Panc1 (cell line): ENCODE results near the gene EFL1. TPM values are rescaled to one million over a fixed set of nuclear protein-coding genes. Genes with fewer than 3 reads are reported as not detected.
"Not testable (repeated sequence)": the region's sequence is repeated elsewhere in the genome, so short reads cannot be mapped to it uniquely, and the experiment has no call there.

Source experiments
- ATAC-seq: fragments of 200-7000 bp; cut with Tn5 transposase; 2 replicates; pipeline ENCODE4 v1.9.1; 2020; ENCODE audit warnings: mild to moderate bottlenecking, moderate library complexity
- BruUV-seq: library from RNA; stranded (reverse); fragments of 400-500 nt; replicated peaks from 2 replicates; lab custom pipeline; 2021; lab: Mats Ljungman, UMichigan
- CTCF ChIA-PET: fragments of 300-600 bp; sonication (Branson Sonifier 250); formaldehyde crosslinking; loops from one replicate; lab custom pipeline; 2022; ENCODE audit warnings: antibody characterized with exemption; lab: Charles Lee
- POLR2A ChIA-PET: fragments of 300-600 bp; sonication (Branson Sonifier 250); formaldehyde crosslinking; loops from one replicate; lab custom pipeline; 2022; ENCODE audit warnings: antibody characterized with exemption; lab: Charles Lee
- DNase-seq: peaks from one replicate; pipeline ENCODE4 v3.0.0-alpha.2; 2010; ENCODE audit warnings: low read depth, low spot score
- H3K27ac ChIP-seq: 2 replicates; pipeline ENCODE4 v1.5.1; 2011; ENCODE audit warnings: mild to moderate bottlenecking, low read length, inconsistent platforms
- H3K27me3 ChIP-seq: fragments of 200-500 bp; sonication (Bioruptor generic); 2 replicates; pipeline ENCODE4 v1.6.0; 2014; ENCODE audit warnings: low read length, inconsistent platforms; ENCODE audit not compliant: control insufficient read depth, insufficient read depth
- H3K36me3 ChIP-seq: fragments of 200-500 bp; sonication (Bioruptor generic); 2 replicates; pipeline ENCODE4 v1.5.1; 2014; ENCODE audit warnings: inconsistent platforms, mild to moderate bottlenecking, low read length, moderate library complexity; ENCODE audit not compliant: control insufficient read depth, insufficient read depth
- H3K4me1 ChIP-seq: 2 replicates; pipeline ENCODE4 v1.5.1; 2011; ENCODE audit warnings: inconsistent platforms, mild to moderate bottlenecking, low read length, moderate library complexity; ENCODE audit not compliant: control insufficient read depth, insufficient read depth
- H3K4me3 ChIP-seq, 2 experiments: 2 replicates each; pipeline ENCODE4 v1.5.1; 2011 to 2012; ENCODE audit warnings: low read depth in 2 of 2, low read length in 2 of 2, mild to moderate bottlenecking in 2 of 2, inconsistent platforms in 1 of 2, moderate library complexity in 1 of 2
- H3K9me3 ChIP-seq: fragments of 200-500 bp; sonication (Bioruptor generic); 2 replicates; pipeline ENCODE4 v1.5.1; 2014; ENCODE audit warnings: low read depth, mild to moderate bottlenecking, inconsistent platforms, low read length, moderate library complexity; ENCODE audit not compliant: control insufficient read depth, insufficient read depth
- CTCF ChIP-seq: fragments of 450-650 bp; IDR thresholded peaks from 2 replicates; pipeline ENCODE4 v1.5.1; 2017; ENCODE audit warnings: mild to moderate bottlenecking
- REST ChIP-seq, 2 experiments: IDR thresholded peaks; 2 replicates each; pipeline ENCODE4 v1.6.1; 2011 to 2012; ENCODE audit warnings: low read depth in 2 of 2, control low read depth in 1 of 2, low read length in 1 of 2, mild to moderate bottlenecking in 1 of 2, moderate library complexity in 1 of 2; ENCODE audit not compliant: insufficient read depth in 1 of 2
- TCF7L2 ChIP-seq: IDR thresholded peaks from 2 replicates; pipeline ENCODE4 v1.6.1; 2011; ENCODE audit warnings: mild to moderate bottlenecking, low read depth, low read length, inconsistent platforms
- in situ Hi-C: cut with HindIII; loops from 2 replicates; pipeline ENCODE4 v1.10.0; 2016; ENCODE audit warnings: low sequenced_read_pairs, low pct_unique_long_range_greater_than_20kb
- intact Hi-C: fragments of 100-400 bp; cut with micrococcal nuclease; formaldehyde crosslinking; loops from one replicate; pipeline ENCODE4 v1.10.0; 2022; ENCODE audit not compliant: unreplicated experiment
- total RNA-seq: library from RNA; stranded (reverse); gene quantifications from one replicate; pipeline ENCODE4 v1.2.1, GENCODE V29; 2021; ENCODE audit not compliant: unreplicated experiment

Gene EFL1
- total RNA-seq, 1 experiment from 2014 or later, result 20.2 TPM

- H3K27me3 ChIP-seq, H3K4me1 ChIP-seq, intact Hi-C loops, in situ Hi-C loops, H3K9me3 ChIP-seq, POLR2A ChIA-PET, DNase-seq, H3K36me3 ChIP-seq, CTCF ChIA-PET, H3K27ac ChIP-seq, BruUV-seq, H3K4me3 ChIP-seq: not testable (repeated sequence)
- ATAC-seq, result peak; percentile 83; the same call in 1 of the 2 replicates
- peak; percentile 97 for TF ChIP-seq TCF7L2
These were observed 52.4 kb downstream of the EFL1 start for GRCh38 chr15:82210066-82210597.

GRCh38 chr15:82204575-82204974 lies 58.0 kb downstream of the EFL1 start:
- H3K27ac ChIP-seq, H3K4me3 ChIP-seq, CTCF ChIA-PET, H3K36me3 ChIP-seq, BruUV-seq, H3K4me1 ChIP-seq, DNase-seq, POLR2A ChIA-PET, H3K27me3 ChIP-seq, ATAC-seq, intact Hi-C loops, in situ Hi-C loops, H3K9me3 ChIP-seq: not testable (repeated sequence)

DNA sequence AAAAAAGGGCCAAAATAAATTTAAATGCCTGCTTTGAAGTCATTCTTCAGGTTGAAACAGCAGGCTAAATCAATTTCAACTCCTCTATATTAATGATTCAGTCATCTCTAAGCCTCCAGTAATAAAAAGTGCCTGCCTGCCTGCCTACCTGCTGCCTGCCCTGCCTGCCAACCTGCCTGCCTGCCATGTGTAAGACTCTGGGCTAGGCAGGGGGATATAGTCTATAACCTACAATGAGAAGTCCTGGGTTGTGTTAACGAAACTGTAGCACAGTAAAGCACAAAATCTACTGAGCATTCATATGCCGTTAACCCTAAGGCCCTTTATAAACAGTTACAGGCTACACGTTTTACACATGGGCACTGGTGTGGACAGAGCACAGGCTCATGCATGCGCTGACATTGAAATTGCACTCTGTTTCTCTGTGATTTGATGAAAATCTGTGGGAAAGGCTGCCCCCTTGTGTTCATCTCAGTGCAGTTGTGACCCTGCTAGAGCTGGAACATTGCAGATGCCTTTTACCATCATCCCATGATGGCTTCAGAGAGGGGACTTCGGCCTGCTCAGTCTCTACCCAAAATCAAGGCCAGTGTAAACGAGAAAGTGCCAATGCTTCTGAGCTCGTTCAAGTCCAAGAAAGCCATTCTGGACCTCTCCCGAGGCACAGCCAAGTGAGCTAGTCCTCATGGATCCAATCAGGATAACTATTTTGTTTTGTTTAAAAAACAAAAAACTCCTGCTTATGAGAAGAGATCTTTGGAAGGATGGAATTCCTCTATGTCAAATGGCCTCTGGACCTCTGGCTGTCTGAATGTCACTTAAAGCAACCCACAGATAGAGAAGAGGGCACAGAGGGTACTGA lies 64.6 kb downstream of the EFL1 start:
- Histone ChIP-seq H3K9me3 (no peaks in the 10 kb centered on the region), H3K4me3 (no peak overlapping the region), H3K27me3 (no peaks in the 10 kb centered on the region), H3K27ac (no peak overlapping the region), H3K36me3 (no peaks in the 10 kb centered on the region), H3K4me1 (no peaks in the 10 kb centered on the region)
- intact Hi-C loops (loop anchor here (1.0 to 5.0 kb wide), 3 partner anchors 90 to 786 kb away; no protein-coding TSS in a partner anchor), in situ Hi-C loops (no loop called here)
- DNase-seq, result peak; percentile 52
- ChIA-PET POLR2A (no interaction called here), CTCF (interaction anchor here (1.2 kb wide), 1 partner anchor 90 kb away, joined by 14 read pairs; no protein-coding TSS in a partner anchor)
- ATAC-seq, result peak; percentile 100
- TF ChIP-seq CTCF, result peak; percentile 86
- TF ChIP-seq REST (IDR thresholded peaks at IDR 0.05; ENCODE audit: insufficient read depth in 1 of 2, low read depth in 2 of 2, low read length in 1 of 2), result no peak
- no TSS peak for BruUV-seq
